GM12892 (cell line): ENCODE data around the gene CRYBG2.

Experiments used
- POLR2A ChIP-seq: IDR thresholded peaks from 2 replicates; pipeline ENCODE4 v1.6.1; 2011; ENCODE audit warnings: low read depth, low read length, control low read depth
- POLR2AphosphoS5 ChIP-seq: IDR thresholded peaks from 2 replicates; pipeline ENCODE4 v1.6.1; 2011; ENCODE audit warnings: low read depth, low read length, control low read depth
- TAF1 ChIP-seq: IDR thresholded peaks from 2 replicates; pipeline ENCODE4 v1.6.1; 2011; ENCODE audit warnings: low read depth, mild to moderate bottlenecking, control low read depth, low read length, borderline replicate concordance

DNA sequence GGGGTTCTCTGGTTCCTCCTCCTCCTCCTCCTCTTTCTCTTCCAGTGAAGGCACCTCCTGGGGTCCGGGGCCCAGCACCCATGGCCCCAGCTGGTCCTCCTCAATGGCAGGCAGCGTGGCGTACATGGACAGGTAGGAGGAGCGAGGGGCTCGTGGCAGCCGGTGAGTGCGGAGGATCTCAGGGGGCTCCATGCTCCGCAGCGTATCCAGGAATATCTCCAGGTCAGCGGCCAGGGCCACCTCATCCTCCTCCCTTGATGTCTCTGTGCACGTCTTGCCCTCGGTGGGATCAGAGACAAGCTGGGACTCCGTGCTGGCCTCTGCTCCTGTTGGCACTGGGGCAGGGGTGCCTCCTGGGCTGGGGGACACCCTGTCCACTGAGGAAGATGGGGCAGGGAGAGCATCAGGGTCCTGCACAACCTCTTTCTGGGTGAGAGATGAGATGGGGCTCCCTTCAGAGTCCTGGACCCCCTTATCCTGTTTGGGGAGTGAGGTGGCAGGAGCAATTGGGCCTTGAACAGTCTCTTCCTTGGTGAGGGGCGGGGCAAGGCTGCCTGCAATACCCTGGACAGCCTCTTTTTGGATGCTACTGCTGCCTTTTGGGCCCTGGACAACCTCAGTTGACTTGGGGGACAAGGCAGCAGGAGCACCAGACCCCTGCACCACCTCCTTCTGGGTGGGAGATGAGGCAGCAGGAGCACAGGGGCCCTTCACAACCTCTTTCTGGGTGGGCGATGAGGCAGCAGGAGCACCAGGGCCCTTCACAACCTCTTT is 9.6 kb downstream of the CRYBG2 start:
- TF ChIP-seq POLR2AphosphoS5 (no peak), POLR2A (no peak), TAF1 (no peak)
